ENCODE measurements around the gene FOXI1. TPM values are rescaled to one million over a fixed set of nuclear protein-coding genes. Genes with fewer than 3 reads are reported as not detected.

FOXI1 gene
- total and polyA plus RNA-seq, 2 experiments from 2014 or later, result not detected

DNA sequence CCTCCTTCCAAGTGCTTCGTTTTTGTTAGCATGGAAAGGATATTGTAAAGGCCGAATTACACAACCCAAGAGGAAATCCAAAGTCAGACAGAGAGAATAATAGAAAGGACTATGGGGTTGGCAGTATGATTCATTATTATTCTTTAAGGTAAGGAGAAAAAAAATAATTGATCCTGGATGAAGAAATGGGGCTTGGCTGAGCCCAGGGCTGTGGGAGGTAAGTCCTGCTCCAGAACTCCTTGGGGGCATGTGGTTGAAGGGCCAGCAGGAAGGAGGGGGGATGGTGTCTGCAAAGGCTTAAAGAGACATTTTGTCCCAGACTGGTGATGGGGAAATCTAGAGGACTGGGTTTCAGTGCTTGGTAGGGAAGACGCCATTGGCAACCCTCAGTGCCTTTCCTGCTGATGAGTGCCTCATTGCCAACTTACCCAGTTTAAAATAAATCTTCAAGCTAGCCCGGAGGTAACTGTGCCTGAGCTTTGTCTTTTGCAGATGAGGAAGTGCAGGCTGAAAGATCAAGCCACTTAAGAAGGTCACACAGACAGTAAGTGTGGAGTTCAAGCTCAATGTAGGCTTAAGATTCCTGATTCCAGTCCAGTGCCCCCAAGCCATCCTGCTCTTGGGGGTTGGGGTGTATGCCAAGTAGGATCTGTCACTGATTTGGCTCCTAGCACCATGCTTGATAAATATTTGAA, 30.2 kb downstream of the FOXI1 start:
- Histone ChIP-seq H3K4me3 (no peak overlapping the region), H3K4me2 (ENCODE audit: unreplicated experiment) (no peak overlapping the region), H3K27me3 (replicated peaks; ENCODE audit: insufficient read depth) (no peaks in the 10 kb centered on the region), H4K20me1 (ENCODE audit: insufficient read depth) (no peaks in the 10 kb centered on the region), H3K9ac (no peak overlapping the region), H3K36me3 (ENCODE audit: low read depth) (no peaks in the 10 kb centered on the region), H2AFZ (no peak overlapping the region), H3K79me2 (ENCODE audit: insufficient read depth) (no peaks in the 10 kb centered on the region), H3K27ac (no peak overlapping the region), H3K9me2 (ENCODE audit: insufficient read depth) (no peaks in the 10 kb centered on the region), H3F3A (ENCODE audit: insufficient read depth) (0 out of 2 replicates have a peak, but pooled peaks cover 7% of the 10 kb centered on the region), H3K9me3 (ENCODE audit: low read depth) (no peaks in the 10 kb centered on the region), H3K4me1 (ENCODE audit: insufficient read depth) (peaks cover 11% of the 10 kb centered on the region)
- no peak for DNase-seq
- no peak for TF ChIP-seq EZH2phosphoT487 (IDR thresholded peaks at IDR 0.05; ENCODE audit: insufficient read depth, low read depth)
- no peak for TF ChIP-seq EZH2 (IDR thresholded peaks at IDR 0.05; ENCODE audit: insufficient read depth, poor library complexity, severe bottlenecking)
- 74 to 83% methylated on average over 4 of the region's 4 CpGs for WGBS, 2 experiments (ENCODE audit: low coverage in 1 of 2, low lambda C conversion rate in 2 of 2, missing lambda C conversion rate in 2 of 2)
- in situ Hi-C loops (cut with MboI), result no loop called here

DNA sequence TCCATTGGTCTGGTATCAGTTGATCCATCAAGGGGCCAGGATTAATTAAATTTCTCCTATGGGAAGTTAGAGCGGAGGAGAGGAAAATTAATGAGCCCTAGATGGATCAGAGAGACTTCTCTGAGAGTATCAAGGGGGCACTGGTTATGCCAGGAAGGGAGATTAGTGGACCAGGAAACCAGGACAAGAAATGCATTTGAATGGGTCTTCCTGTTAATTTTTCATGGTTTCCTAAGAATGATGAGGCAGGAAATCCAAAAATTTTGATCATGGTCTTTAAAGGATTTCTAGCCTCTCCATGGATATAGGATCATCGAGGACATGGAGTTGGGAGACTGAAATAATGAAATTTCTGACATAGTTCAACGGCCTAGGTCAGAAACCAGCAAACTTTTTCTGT, 30.8 kb downstream of the FOXI1 start:
- H3K9ac ChIP-seq, result no peak overlapping the region
- 61 to 66% methylated on average over 3 of the region's 3 CpGs for WGBS, 2 experiments (ENCODE audit: low coverage in 1 of 2, low lambda C conversion rate in 2 of 2, missing lambda C conversion rate in 2 of 2)

DNA sequence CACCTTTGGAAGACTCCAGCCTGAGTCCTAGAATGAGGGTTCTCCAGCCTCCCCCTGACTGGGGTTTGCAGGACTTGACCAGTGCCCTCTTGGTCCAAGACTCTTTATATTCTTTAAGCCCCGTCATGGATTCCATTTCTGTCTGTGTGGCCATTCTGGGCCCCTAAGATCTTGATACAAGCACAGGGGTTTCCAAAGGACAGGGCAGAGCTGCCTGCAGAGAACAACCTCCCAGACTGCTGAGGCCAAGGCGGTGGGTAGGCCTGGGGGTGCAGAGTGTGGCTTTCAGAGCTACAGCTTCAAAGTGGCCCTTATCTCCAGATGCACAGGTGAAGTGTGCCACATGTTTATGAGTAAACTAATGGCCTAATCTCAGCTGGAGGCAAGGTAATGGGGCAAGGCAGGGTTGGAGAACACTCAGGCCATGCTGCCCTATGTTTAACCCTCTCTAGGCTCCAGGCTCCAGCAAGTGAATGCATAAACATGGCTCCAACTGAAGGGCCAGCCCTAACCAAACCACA, 32.1 kb downstream of the FOXI1 start:
- 53 to 85% methylated on average over 2 of the region's 2 CpGs for WGBS, 2 experiments (ENCODE audit: low coverage in 1 of 2, low lambda C conversion rate in 2 of 2, missing lambda C conversion rate in 2 of 2)
- no peaks in the 10 kb centered on the region for H3K79me2 ChIP-seq (ENCODE audit: insufficient read depth)
- H2AFZ ChIP-seq, result no peak overlapping the region
- no peaks in the 10 kb centered on the region for H3K36me3 ChIP-seq (ENCODE audit: low read depth)
- no peak overlapping the region for H3K4me2 ChIP-seq (ENCODE audit: unreplicated experiment)
- no peaks in the 10 kb centered on the region for H3K9me2 ChIP-seq (ENCODE audit: insufficient read depth)
- no peak overlapping the region for H3K4me3 ChIP-seq
- H3K9ac ChIP-seq, result no peak overlapping the region
- H3K27ac ChIP-seq, result no peak overlapping the region
- no peak for DNase-seq
- H3K4me1 ChIP-seq (ENCODE audit: insufficient read depth), result peaks cover 4% of the 10 kb centered on the region
- no peaks in the 10 kb centered on the region for H4K20me1 ChIP-seq (ENCODE audit: insufficient read depth)
- H3K27me3 ChIP-seq (replicated peaks; ENCODE audit: insufficient read depth), result peaks cover under 1% of the 10 kb centered on the region; the same call in 1 of the 2 replicates
- H3K9me3 ChIP-seq (ENCODE audit: low read depth), result no peaks in the 10 kb centered on the region
- no peaks in the 10 kb centered on the region for H3F3A ChIP-seq (ENCODE audit: insufficient read depth)
- TF ChIP-seq EZH2 (IDR thresholded peaks at IDR 0.05; ENCODE audit: insufficient read depth, poor library complexity, severe bottlenecking), result no peak
- in situ Hi-C loops (cut with MboI), result no loop called here

More for the DNA sequence above, 30.8 kb downstream of the FOXI1 start:
- Histone ChIP-seq H4K20me1 (ENCODE audit: insufficient read depth) (no peaks in the 10 kb centered on the region), H3K4me1 (ENCODE audit: insufficient read depth) (peaks cover 11% of the 10 kb centered on the region), H3K36me3 (ENCODE audit: low read depth) (no peaks in the 10 kb centered on the region), H3K27ac (no peak overlapping the region), H2AFZ (no peak overlapping the region), H3F3A (ENCODE audit: insufficient read depth) (0 out of 2 replicates have a peak, but pooled peaks cover 7% of the 10 kb centered on the region), H3K9me2 (ENCODE audit: insufficient read depth) (no peaks in the 10 kb centered on the region), H3K4me3 (no peak overlapping the region), H3K4me2 (ENCODE audit: unreplicated experiment) (no peak overlapping the region), H3K79me2 (ENCODE audit: insufficient read depth) (no peaks in the 10 kb centered on the region), H3K27me3 (replicated peaks; ENCODE audit: insufficient read depth) (no peaks in the 10 kb centered on the region), H3K9me3 (ENCODE audit: low read depth) (no peaks in the 10 kb centered on the region)
- in situ Hi-C loops (cut with MboI), result no loop called here
- TF ChIP-seq EZH2phosphoT487 (IDR thresholded peaks at IDR 0.05; ENCODE audit: insufficient read depth, low read depth) (no peak), EZH2 (IDR thresholded peaks at IDR 0.05; ENCODE audit: insufficient read depth, poor library complexity, severe bottlenecking) (no peak)
- no peak for DNase-seq

DNA sequence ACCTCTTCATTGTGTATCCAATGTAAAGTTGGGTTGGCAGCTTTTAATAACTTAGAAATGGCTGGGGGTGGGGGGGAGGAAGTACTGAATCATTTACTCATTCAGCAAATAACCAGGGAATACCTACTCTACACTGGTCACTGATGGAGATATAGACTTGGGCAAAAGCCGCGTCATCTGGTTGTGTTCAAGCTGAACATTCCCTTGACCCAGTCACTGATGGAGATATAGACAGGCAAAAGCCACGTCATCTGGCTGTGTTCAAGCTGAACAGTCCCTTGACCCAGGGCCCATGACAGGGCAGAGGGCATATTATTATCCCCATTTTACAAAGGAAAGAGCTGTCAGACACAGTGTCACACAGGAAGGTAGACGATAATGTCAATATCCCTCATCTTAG, 32.6 kb downstream of the FOXI1 start:
- Histone ChIP-seq H3K79me2 (ENCODE audit: insufficient read depth) (no peaks in the 10 kb centered on the region), H3K4me3 (no peak overlapping the region), H3K9me3 (ENCODE audit: low read depth) (no peaks in the 10 kb centered on the region), H3K4me1 (ENCODE audit: insufficient read depth) (no peaks in the 10 kb centered on the region), H2AFZ (no peak overlapping the region), H3K27ac (no peak overlapping the region), H3K9me2 (ENCODE audit: insufficient read depth) (no peaks in the 10 kb centered on the region), H3K27me3 (replicated peaks; ENCODE audit: insufficient read depth) (peaks cover 6% of the 10 kb centered on the region; the same call in 1 of the 2 replicates), H3F3A (ENCODE audit: insufficient read depth) (no peaks in the 10 kb centered on the region), H4K20me1 (ENCODE audit: insufficient read depth) (no peaks in the 10 kb centered on the region), H3K9ac (no peak overlapping the region), H3K4me2 (ENCODE audit: unreplicated experiment) (no peak overlapping the region), H3K36me3 (ENCODE audit: low read depth) (no peaks in the 10 kb centered on the region)
- TF ChIP-seq EZH2phosphoT487 (IDR thresholded peaks at IDR 0.05; ENCODE audit: insufficient read depth, low read depth) (no peak), EZH2 (IDR thresholded peaks at IDR 0.05; ENCODE audit: insufficient read depth, poor library complexity, severe bottlenecking) (no peak)
- no peak for DNase-seq
- in situ Hi-C loops (cut with MboI), result no loop called here
- 83 to 87% methylated on average over 4 of the region's 4 CpGs for WGBS, 2 experiments (ENCODE audit: low coverage in 1 of 2, low lambda C conversion rate in 2 of 2, missing lambda C conversion rate in 2 of 2)
